ENCODE results near the gene RPS15.

The RPS15 gene

GRCh38 chr19:1481893-1482360 lies 43.7 kb downstream of the RPS15 start:
- no peak for DNase-seq (ENCODE audit: low read depth in 3 of 3, low spot score in 1 of 3)

DNA sequence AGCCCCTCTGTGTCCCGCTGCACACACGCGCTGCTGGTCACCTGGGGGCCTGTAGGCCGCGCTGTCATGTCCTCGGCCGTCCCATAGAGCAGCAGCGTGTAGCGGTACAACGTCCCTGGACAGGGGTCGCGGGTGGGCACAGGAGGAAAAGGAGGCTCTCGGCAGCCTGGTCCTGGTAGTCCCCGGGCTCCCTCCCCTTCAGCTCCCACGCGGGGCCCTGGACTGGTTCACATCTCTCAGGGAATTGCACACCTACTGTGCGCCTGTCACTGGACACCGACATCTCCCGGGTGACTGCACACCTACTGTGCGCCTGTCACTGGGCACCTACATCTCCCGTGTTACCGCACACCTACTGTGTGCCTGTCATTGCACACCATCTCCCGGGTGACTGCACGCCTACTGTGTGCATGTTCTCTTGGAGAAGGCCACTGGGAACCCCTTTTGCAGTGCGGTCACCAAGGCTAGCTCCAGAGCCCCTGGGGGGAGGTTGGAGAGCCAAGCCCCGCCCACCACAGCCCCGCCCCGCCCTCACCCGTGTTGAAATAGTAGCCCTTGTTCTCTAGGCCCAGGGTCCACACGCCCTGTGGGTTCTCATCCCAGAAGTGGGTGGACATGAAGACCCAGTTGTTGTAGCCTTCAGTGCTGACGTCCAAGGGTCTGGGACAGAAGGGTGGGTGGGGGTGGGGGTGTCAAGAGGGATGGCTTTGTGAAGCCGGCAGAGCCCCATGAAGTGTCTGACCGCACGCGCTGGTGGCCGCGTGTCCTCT lies 44.4 kb downstream of the RPS15 start:
- DNase-seq (ENCODE audit: low read depth in 3 of 3, low spot score in 1 of 3) = no peak

DNA sequence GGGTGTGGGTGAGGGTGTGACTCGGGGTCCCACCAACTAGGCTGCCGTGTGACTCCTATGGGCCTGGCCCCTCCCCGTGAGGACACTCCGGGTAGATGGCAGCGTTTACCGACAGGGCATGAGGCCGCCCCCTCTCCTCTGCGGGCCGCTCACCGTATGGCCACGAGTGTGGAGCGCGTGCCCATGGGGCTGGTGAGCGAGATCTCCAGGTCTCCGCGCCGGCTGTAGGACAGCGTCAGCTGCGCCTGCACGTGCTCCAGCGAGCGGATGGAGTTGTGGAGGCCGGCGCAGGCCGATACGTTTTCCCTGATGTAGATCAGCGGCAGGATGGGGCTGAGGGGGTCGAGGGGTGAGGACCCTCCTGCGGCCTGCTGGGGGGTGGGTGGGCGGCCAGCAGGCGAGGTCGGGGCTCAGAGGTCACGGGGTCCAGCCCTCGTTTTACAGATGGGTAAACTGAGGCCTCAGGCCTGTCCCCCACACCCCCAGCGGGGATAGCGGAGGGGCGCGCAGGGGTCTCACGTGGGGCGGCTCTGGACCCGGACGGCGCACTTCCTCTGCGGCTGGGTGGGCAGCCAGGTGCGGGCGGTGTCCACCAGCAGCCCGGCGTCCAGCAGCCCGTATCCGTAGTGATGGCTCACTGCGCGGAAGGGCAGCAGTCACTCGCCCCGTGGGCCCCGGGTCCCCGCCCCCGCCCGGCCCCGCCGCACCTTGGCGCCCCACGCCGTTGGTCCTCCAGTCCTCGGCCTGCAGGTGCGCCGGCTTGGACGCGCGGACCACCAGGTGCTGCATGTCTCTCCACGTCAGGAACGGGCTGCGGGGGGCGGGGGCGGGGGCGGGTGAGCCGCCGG lies 45.2 kb downstream of the RPS15 start:
- no peak for DNase-seq (ENCODE audit: low read depth in 3 of 3, low spot score in 1 of 3)

GRCh38 chr19:1483979-1484428 lies 45.8 kb downstream of the RPS15 start:
- DNase-seq (ENCODE audit: low read depth in 3 of 3, low spot score in 1 of 3) = no peak

DNA sequence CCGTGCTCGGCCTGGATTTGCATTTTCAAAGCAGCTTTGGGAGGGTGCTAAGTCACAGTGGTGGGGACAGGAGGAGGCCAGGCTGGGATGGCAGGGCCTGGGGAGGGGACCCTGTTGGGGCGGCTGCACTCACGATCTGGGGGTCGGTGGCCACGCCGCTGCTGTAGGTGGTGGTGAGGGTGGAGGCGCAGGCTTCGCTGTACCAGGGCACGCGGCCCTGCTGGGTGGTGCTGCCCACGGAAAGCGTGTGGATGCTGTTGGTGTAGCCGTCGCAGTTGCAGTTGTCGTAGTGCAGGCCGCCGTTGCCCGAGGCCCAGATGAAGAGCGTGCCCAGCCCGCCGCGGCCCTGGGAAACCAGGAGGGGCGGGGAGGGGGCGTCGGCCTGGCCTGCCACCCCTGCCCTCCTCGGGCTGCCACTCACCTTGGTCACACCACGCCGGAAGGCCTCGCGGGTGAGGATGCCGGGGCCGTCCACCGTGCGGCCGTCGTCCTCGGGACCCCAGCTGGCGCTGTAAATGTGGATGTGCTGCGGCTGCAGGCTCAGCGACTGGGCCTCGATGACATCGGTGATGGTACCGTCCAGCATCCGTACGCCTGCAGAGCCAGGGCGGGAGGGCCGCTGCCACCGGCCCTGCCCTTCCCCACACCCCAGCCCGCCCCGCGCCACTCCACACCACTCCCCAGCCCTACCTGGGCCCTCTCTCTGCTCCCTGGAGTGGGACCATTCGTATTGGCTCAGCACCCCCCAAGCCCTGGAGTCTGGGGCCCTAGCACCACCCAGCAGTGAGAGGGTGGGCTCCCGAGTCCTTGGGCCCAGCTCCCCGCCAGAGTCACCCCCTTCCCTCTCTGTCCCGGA lies 48.8 kb downstream of the RPS15 start:
- DNase-seq (ENCODE audit: low read depth in 3 of 3, low spot score in 1 of 3) = no peak

DNA sequence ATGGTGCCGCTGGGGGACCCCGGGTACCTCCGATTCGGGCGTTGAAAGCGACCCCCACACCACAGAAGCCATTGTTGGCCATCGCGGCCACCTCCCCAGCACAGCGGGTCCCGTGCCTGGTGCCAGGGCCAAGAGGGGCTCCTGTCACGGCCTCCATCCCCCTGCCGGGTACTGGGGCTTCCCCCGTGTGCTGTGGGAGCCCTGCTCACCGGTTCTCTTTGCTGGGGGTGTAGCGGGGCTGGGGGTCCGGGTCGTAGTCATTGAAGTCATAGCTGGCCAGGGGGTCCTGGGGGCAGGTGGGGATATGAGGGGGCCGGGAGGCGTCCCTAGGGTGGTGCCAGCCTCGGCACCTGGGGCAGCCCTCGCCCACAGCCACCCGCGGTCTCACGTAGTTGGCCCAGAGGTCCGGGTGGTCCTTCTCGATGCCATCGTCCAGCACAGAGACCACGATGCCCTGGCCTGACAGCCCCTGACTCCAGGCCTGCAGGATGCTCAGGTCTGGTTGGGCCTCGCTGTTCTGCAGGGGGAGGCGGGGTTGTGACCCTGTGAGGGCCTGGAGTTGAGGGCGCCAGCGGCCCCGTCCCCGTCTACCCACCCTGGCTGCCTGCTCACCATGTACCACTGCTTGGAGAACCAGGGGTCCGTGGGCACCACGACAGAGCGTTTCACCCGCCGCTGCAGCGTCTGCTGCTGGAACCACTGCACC lies 49.5 kb downstream of the RPS15 start:
- no peak for DNase-seq (ENCODE audit: low read depth in 3 of 3, low spot score in 1 of 3)

- DNase-seq (ENCODE audit: low read depth in 3 of 3, low spot score in 1 of 3) = no peak
These were observed 50.0 kb downstream of the RPS15 start for GRCh38 chr19:1488282-1488601.

DNA sequence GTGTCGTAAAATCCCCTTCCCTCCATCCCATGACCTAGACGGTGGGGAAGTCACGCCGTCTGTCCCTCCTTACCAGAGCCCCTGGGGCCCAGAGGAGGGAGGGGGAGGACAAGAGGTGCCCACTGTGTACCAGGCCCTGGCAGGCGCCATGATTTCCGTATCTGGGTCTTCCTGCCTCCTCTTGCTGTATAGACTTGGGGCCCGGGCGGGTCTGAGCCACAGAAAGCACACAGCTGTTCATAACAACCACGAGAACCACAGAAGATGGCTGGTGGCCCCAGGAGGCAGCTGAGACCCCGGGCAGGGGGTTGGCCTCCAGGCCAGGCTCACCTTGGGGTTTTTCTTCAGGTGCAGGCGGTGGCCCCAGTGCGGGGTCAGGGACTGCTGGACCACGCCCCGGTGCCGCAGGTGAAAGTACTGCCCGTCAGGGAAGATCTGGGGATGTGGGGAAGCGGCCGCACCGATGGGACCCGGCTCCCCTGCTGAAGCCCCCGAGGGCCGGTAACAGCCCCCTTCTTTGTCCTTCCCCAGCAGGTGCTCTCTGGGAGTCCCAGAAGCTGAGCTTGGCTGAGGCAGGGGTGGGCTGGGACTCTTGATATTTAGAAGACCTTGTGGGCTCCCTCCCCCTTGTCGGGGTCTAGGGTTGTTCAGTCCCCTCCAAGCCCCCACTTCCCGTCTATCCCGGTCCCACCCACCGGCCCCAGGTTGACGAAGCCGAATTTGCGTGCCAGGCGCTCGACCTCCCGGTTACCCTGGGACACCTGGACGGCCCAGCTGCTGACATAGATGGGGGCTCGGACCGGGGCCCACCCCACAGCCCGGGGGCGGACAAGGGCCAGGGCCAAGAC lies 51.5 kb downstream of the RPS15 start:
- no peak for DNase-seq (ENCODE audit: low read depth in 3 of 3, low spot score in 1 of 3)
